Fibroblast of lung (primary cell): ENCODE data around the gene SSBP3. TPM values are rescaled to one million over a fixed set of nuclear protein-coding genes. Genes with fewer than 3 reads are reported as not detected.

Source experiments
- DNase-seq, 2 donors: peaks; one replicate each; pipeline versions ENCODE4 v3.0.0 to v3.0.0-alpha.2; 2010; ENCODE audit warnings: low read depth in 2 of 2
- H2AFZ ChIP-seq: 2 replicates; pipeline ENCODE4 v1.5.1; 2012; ENCODE audit warnings: low read length, control low read depth, inconsistent platforms
- H3K27ac ChIP-seq: 2 replicates; pipeline ENCODE4 v1.5.1; 2011; ENCODE audit warnings: low read length, control low read depth; ENCODE audit not compliant: insufficient read depth
- H3K27me3 ChIP-seq: 2 replicates; pipeline ENCODE4 v1.5.1; 2011; ENCODE audit warnings: mild to moderate bottlenecking, low read length; ENCODE audit not compliant: control insufficient read depth, insufficient read depth
- H3K36me3 ChIP-seq: 2 replicates; pipeline ENCODE4 v1.5.1; 2011; ENCODE audit warnings: low read length; ENCODE audit not compliant: control insufficient read depth, insufficient read depth
- H3K4me1 ChIP-seq: 2 replicates; pipeline ENCODE4 v1.5.1; 2011; ENCODE audit warnings: low read length; ENCODE audit not compliant: control insufficient read depth, insufficient read depth; ENCODE audit errors: extremely low read depth
- H3K4me2 ChIP-seq: 2 replicates; pipeline ENCODE4 v1.5.1; 2011; ENCODE audit warnings: low read length, control low read depth; ENCODE audit not compliant: insufficient read depth; ENCODE audit errors: extremely low read depth
- H3K4me3 ChIP-seq, 4 experiments: fragments of 200-600 bp in 1 of 4; sonication (generic) in 1 of 4; replicated peaks in 1 of 4; 2 replicates each; pipeline ENCODE4 v1.5.1; 2011 to 2016; ENCODE audit warnings: low read length in 4 of 4, low read depth in 3 of 4, mild to moderate bottlenecking in 3 of 4, control low read depth in 2 of 4, inconsistent platforms in 1 of 4, mixed read lengths in 1 of 4; ENCODE audit not compliant: insufficient read depth in 1 of 4; ENCODE audit errors: control extremely low read depth in 1 of 4
- H3K79me2 ChIP-seq: 2 replicates; pipeline ENCODE4 v1.5.1; 2012; ENCODE audit warnings: mild to moderate bottlenecking, low read length, inconsistent platforms; ENCODE audit not compliant: control insufficient read depth, insufficient read depth
- H3K9ac ChIP-seq: 2 replicates; pipeline ENCODE4 v1.5.1; 2011; ENCODE audit warnings: mild to moderate bottlenecking, low read length, control low read depth; ENCODE audit not compliant: insufficient read depth
- H3K9me3 ChIP-seq: 2 replicates; pipeline ENCODE4 v1.5.1; 2012; ENCODE audit warnings: low read depth, low read length; ENCODE audit not compliant: control insufficient read depth, insufficient read depth
- H4K20me1 ChIP-seq: 2 replicates; pipeline ENCODE4 v1.5.1; 2011; ENCODE audit warnings: low read length; ENCODE audit not compliant: control insufficient read depth, insufficient read depth; ENCODE audit errors: extremely low read depth
- CTCF ChIP-seq, 2 donors: IDR thresholded peaks in 1 of 2; conservative IDR thresholded peaks in 1 of 2; 1 replicate in 1 of 2; 2 replicates in 1 of 2; pipeline ENCODE4 v1.5.1; 2011 to 2012; ENCODE audit warnings: low read length in 2 of 2, control low read depth in 1 of 2, inconsistent platforms in 1 of 2, low read depth in 1 of 2, mild to moderate bottlenecking in 1 of 2
- EZH2 ChIP-seq: IDR thresholded peaks from 2 replicates; pipeline ENCODE4 v1.5.1; 2012; ENCODE audit warnings: low read length, control low read depth, mild to moderate bottlenecking; ENCODE audit errors: missing control alignments
- polyA plus RNA-seq, 2 donors: library from polyadenylated mRNA; depleted of rRNA in 1 of 2; stranded (reverse) in 1 of 2; unstranded in 1 of 2; fragments of >200 nt; gene quantifications; 2 replicates each; pipeline ENCODE4 v1.2.1, GENCODE V29; 2011 to 2012; ENCODE audit warnings: missing spikeins in 1 of 2
- total RNA-seq: library from RNA; depleted of rRNA; stranded (reverse); fragments of >200 nt; gene quantifications from 2 replicates; pipeline ENCODE4 v1.2.1, GENCODE V29; 2014

Gene SSBP3
- total and polyA plus RNA-seq, 2 donors (not counting 1 experiment from before 2014, with no cell fraction given) = 9.4 to 26.4 TPM

- TF ChIP-seq EZH2 = no peak
- no peak for TF ChIP-seq CTCF (conservative IDR thresholded peaks at IDR 0.05 in 1 of 2, IDR thresholded peaks at IDR 0.05 in 1 of 2; ENCODE audit: low read depth in 1 of 2, low read length in 2 of 2)
- Histone ChIP-seq H4K20me1 (no peaks in the 10 kb centered on the region), H3K79me2 (no peaks in the 10 kb centered on the region), H3K27me3 (no peaks in the 10 kb centered on the region), H3K36me3 (peaks cover 20% of the 10 kb centered on the region), H3K9ac (peak overlapping the region; percentile 27), H3K9me3 (no peaks in the 10 kb centered on the region), H3K4me2 (peak overlapping the region; percentile 46), H2AFZ (no peak overlapping the region), H3K4me3 (no peak overlapping the region), H3K27ac (peak overlapping the region; percentile 77), H3K4me1 (peaks cover 24% of the 10 kb centered on the region)
- peak; percentile 45 to 80 for DNase-seq
Observed at GRCh38 chr1:54220004-54220811, 186.0 kb downstream of the SSBP3 start.

DNA sequence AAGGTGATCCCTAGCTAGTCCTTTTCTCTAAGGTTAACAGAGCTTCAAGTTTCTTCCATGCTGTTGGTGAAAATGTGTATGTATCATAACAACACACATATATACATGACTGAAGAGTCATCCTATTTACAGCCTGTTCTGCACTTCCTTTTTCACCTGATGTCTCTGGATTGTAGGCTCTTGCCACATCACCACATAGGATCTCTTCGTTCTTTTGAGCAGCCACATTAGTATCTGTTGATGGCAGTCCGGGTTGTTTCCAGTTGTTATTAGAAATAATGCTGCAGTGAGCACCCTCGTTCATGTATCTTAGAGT, 186.5 kb downstream of the SSBP3 start:
- Histone ChIP-seq H3K36me3 (peaks cover 22% of the 10 kb centered on the region), H3K79me2 (no peaks in the 10 kb centered on the region), H3K27ac (peak overlapping the region; percentile 77), H4K20me1 (no peaks in the 10 kb centered on the region), H3K4me2 (peak overlapping the region; percentile 21), H3K9ac (no peak overlapping the region), H3K27me3 (no peaks in the 10 kb centered on the region), H3K9me3 (no peaks in the 10 kb centered on the region), H2AFZ (no peak overlapping the region), H3K4me3 (no peak overlapping the region), H3K4me1 (peaks cover 24% of the 10 kb centered on the region)
- DNase-seq = no peak
- TF ChIP-seq EZH2 = no peak
- TF ChIP-seq CTCF (conservative IDR thresholded peaks at IDR 0.05 in 1 of 2, IDR thresholded peaks at IDR 0.05 in 1 of 2; ENCODE audit: low read depth in 1 of 2, low read length in 2 of 2) = no peak

- DNase-seq = peak in 1 of 2 donors; percentile 28
- Histone ChIP-seq H3K9ac (no peak overlapping the region), H3K27me3 (no peaks in the 10 kb centered on the region), H3K27ac (peak overlapping the region; percentile 77), H3K9me3 (no peaks in the 10 kb centered on the region), H3K36me3 (peaks cover 27% of the 10 kb centered on the region), H3K79me2 (no peaks in the 10 kb centered on the region), H3K4me2 (no peak overlapping the region), H2AFZ (no peak overlapping the region), H3K4me1 (peaks cover 24% of the 10 kb centered on the region), H3K4me3 (no peak overlapping the region), H4K20me1 (no peaks in the 10 kb centered on the region)
- TF ChIP-seq CTCF (conservative IDR thresholded peaks at IDR 0.05 in 1 of 2, IDR thresholded peaks at IDR 0.05 in 1 of 2; ENCODE audit: low read depth in 1 of 2, low read length in 2 of 2) (no peak), EZH2 (no peak)
Observed at GRCh38 chr1:54218883-54219687, 187.1 kb downstream of the SSBP3 start.
